Endothelial cell of umbilical vein (primary cell): ENCODE data around the gene APOBEC3A. TPM values are rescaled to one million over a fixed set of nuclear protein-coding genes. Genes with fewer than 3 reads are reported as not detected.

Source experiments
- BruUV-seq: library from RNA; stranded (reverse); fragments of 400-500 nt; replicated peaks from 2 replicates; lab custom pipeline; 2021; lab: Mats Ljungman, UMichigan
- CTCF ChIA-PET: fragments of 300-600, 350-600 bp; sonication (Branson Sonifier 250); formaldehyde crosslinking; loops from one replicate; lab custom pipeline; 2021; ENCODE audit warnings: antibody characterized with exemption, inconsistent platforms; lab: Charles Lee
- POLR2A ChIA-PET: fragments of 300-600, 350-600 bp; sonication (Branson Sonifier 250); formaldehyde crosslinking; loops from one replicate; lab custom pipeline; 2021; ENCODE audit warnings: antibody characterized with exemption, inconsistent platforms; lab: Charles Lee
- DNase-seq: peaks from one replicate; pipeline ENCODE4 v3.0.0-alpha.2; 2011; ENCODE audit warnings: low read depth, low spot score
- FAIRE-seq: peaks from 2 replicates; lab custom pipeline; 2011; peaks lifted over from hg19 to GRCh38; lab: Jason Lieb, UNC
- H2AFZ ChIP-seq: 2 replicates; pipeline ENCODE4 v1.6.0; 2012; ENCODE audit warnings: low read depth, low read length, control low read depth, inconsistent platforms
- H3K27ac ChIP-seq: 2 replicates; pipeline ENCODE4 v1.5.1; 2011; ENCODE audit warnings: low read depth, mild to moderate bottlenecking, control low read depth, low read length, moderate library complexity; ENCODE audit not compliant: insufficient read depth
- H3K27me3 ChIP-seq, 2 experiments: 2 replicates each; pipeline versions ENCODE4 v1.6.0 to v1.6.1; 2011; ENCODE audit warnings: low read length in 2 of 2, mixed read lengths in 1 of 2; ENCODE audit not compliant: control insufficient read depth in 2 of 2, insufficient read depth in 2 of 2
- H3K36me3 ChIP-seq, 2 experiments: 2 replicates in 1 of 2; 3 replicates in 1 of 2; pipeline ENCODE4 v1.5.1; 2011; ENCODE audit warnings: low read length in 2 of 2, mild to moderate bottlenecking in 1 of 2, moderate library complexity in 1 of 2; ENCODE audit not compliant: control insufficient read depth in 2 of 2, insufficient read depth in 2 of 2; ENCODE audit errors: extremely low read depth in 1 of 2
- H3K4me1 ChIP-seq: 3 replicates; pipeline ENCODE4 v1.5.1; 2011; ENCODE audit warnings: mild to moderate bottlenecking, low read length; ENCODE audit not compliant: control insufficient read depth, insufficient read depth; ENCODE audit errors: extremely low read depth
- H3K4me2 ChIP-seq: 2 replicates; pipeline ENCODE4 v1.6.1; 2011; ENCODE audit warnings: low read length, control low read depth, mixed read lengths; ENCODE audit not compliant: insufficient read depth
- H3K4me3 ChIP-seq, 3 experiments: fragments of 200-600 bp in 1 of 3; sonication (generic), shearing (Covaris generic) in 1 of 3; replicated peaks in 1 of 3; 2 replicates each; pipeline ENCODE4 v1.5.1; 2011 to 2016; ENCODE audit warnings: control low read depth in 3 of 3, low read length in 3 of 3, mild to moderate bottlenecking in 2 of 3, inconsistent platforms in 1 of 3, low read depth in 1 of 3, moderate library complexity in 1 of 3; ENCODE audit not compliant: insufficient read depth in 1 of 3
- H3K79me2 ChIP-seq: 2 replicates; pipeline ENCODE4 v1.6.0; 2012; ENCODE audit warnings: low read length, inconsistent platforms; ENCODE audit not compliant: control insufficient read depth, insufficient read depth
- H3K9ac ChIP-seq: replicated peaks from 2 replicates; pipeline ENCODE3; 2011; ENCODE audit warnings: low read length, control low read depth; ENCODE audit not compliant: insufficient read depth; ENCODE audit errors: extremely low read depth
- H3K9me1 ChIP-seq: replicated peaks from 3 replicates; pipeline ENCODE4 v1.6.0; 2011; ENCODE audit warnings: mild to moderate bottlenecking, low read length; ENCODE audit not compliant: control insufficient read depth, insufficient read depth; ENCODE audit errors: extremely low read depth
- H3K9me3 ChIP-seq: replicated peaks from 2 replicates; pipeline ENCODE4 v1.5.1; 2012; ENCODE audit warnings: low read length, inconsistent platforms; ENCODE audit not compliant: control insufficient read depth, insufficient read depth
- H4K20me1 ChIP-seq: replicated peaks from 2 replicates; pipeline ENCODE3; 2011; ENCODE audit warnings: mild to moderate bottlenecking, low read length; ENCODE audit not compliant: control insufficient read depth, insufficient read depth; ENCODE audit errors: extremely low read depth
- EZH2 ChIP-seq: IDR thresholded peaks from 2 replicates; pipeline ENCODE4 v1.6.1; 2012; ENCODE audit warnings: borderline replicate concordance, low read depth, mild to moderate bottlenecking, moderate library complexity, low read length, inconsistent platforms; ENCODE audit not compliant: severe bottlenecking
- FOS ChIP-seq: IDR thresholded peaks from 2 replicates; pipeline ENCODE4 v1.6.1; 2011; ENCODE audit warnings: mild to moderate bottlenecking, low read length, moderate library complexity, borderline replicate concordance; ENCODE audit not compliant: insufficient read depth
- GATA2 ChIP-seq: IDR thresholded peaks from 2 replicates; pipeline ENCODE4 v1.7.0; 2011; ENCODE audit warnings: low read depth, mild to moderate bottlenecking, moderate library complexity, mixed read lengths, low read length; ENCODE audit not compliant: insufficient read length, insufficient read depth
- JUN ChIP-seq: IDR thresholded peaks from 2 replicates; pipeline ENCODE4 v1.6.1; 2011; ENCODE audit warnings: borderline replicate concordance, low read depth; ENCODE audit not compliant: insufficient read length, insufficient read depth
- MYC ChIP-seq: IDR thresholded peaks from one replicate; pipeline ENCODE4 v1.6.1; 2011; ENCODE audit warnings: mild to moderate bottlenecking, low read depth, low read length
- POLR2A ChIP-seq: IDR thresholded peaks from 2 replicates; pipeline ENCODE4 v1.6.1; 2012; ENCODE audit warnings: low read depth, mild to moderate bottlenecking, control low read depth, low read length
- POLR2AphosphoS5 ChIP-seq: IDR thresholded peaks from 2 replicates; pipeline ENCODE4 v1.6.1; 2012; ENCODE audit warnings: low read depth, mild to moderate bottlenecking, control low read depth, low read length, moderate library complexity; ENCODE audit not compliant: insufficient read depth
- dilution Hi-C: fragments of 300-500 bp; cut with MboI; formaldehyde crosslinking; loops from one replicate; pipeline ENCODE4 v1.15.0; 2019; ENCODE audit warnings: low sequenced_read_pairs; ENCODE audit not compliant: extremely low pct_ligation_motif_present
- intact Hi-C: fragments of 100-400 bp; cut with micrococcal nuclease; formaldehyde crosslinking; loops from one replicate; pipeline ENCODE4 v1.10.0; 2022
- polyA plus RNA-seq, 4 experiments: library from polyadenylated mRNA; depleted of rRNA in 3 of 4; stranded (reverse) in 3 of 4; unstranded in 1 of 4; fragments of >200 nt; gene quantifications; 2 replicates each; pipeline versions ENCODE4 v1.2.1 to v1.2.3, GENCODE V29; 2011 to 2012; ENCODE audit warnings: missing spikeins in 1 of 4
- total RNA-seq: library from RNA; stranded (reverse); gene quantifications from 2 replicates; pipeline ENCODE4 v1.2.3, GENCODE V29; 2021
- TF ChIP-seq, protein P1 (sequence below), 2 donors: IDR thresholded peaks; 1 replicate in 1 of 2; 2 replicates in 1 of 2; pipeline ENCODE4 v1.5.1; 2011; ENCODE audit warnings: low read length in 2 of 2, mild to moderate bottlenecking in 2 of 2, moderate library complexity in 2 of 2, control low read depth in 1 of 2, inconsistent platforms in 1 of 2, low read depth in 1 of 2; ENCODE audit not compliant: insufficient read depth in 1 of 2; ENCODE audit errors: extremely low read depth in 1 of 2
- TF ChIP-seq, protein P2 (sequence below): IDR thresholded peaks from 2 replicates; pipeline ENCODE4 v1.6.1; 2011; ENCODE audit not compliant: insufficient read depth, insufficient read length

The APOBEC3A gene
- total and polyA plus RNA-seq, 2 donors (not counting 3 experiments of a cell fraction or from before 2014, with no cell fraction given) = not detected

DNA sequence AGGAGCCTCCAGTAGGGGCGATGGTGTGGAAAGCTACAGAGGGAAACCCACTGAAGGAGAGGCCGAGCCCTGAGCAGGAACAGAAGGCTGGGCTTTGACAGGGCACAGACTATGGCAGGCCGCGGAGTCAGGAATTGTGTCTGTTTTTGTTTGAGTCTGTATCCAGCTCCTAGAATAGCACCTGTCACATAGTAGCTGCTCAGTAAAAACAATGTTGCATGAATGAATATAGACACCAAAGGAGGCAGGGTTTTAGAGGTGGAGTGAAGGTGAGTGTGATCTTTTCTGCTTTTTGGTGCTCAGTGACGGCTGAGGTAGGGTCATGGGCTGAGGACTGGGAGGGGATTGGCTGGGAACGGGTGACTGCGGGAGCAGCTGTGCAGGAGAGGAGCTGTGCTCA, 18.5 kb upstream of the APOBEC3A start:
- no peaks in the 10 kb centered on the region for H3K4me1 ChIP-seq
- TF ChIP-seq, protein P1, sequence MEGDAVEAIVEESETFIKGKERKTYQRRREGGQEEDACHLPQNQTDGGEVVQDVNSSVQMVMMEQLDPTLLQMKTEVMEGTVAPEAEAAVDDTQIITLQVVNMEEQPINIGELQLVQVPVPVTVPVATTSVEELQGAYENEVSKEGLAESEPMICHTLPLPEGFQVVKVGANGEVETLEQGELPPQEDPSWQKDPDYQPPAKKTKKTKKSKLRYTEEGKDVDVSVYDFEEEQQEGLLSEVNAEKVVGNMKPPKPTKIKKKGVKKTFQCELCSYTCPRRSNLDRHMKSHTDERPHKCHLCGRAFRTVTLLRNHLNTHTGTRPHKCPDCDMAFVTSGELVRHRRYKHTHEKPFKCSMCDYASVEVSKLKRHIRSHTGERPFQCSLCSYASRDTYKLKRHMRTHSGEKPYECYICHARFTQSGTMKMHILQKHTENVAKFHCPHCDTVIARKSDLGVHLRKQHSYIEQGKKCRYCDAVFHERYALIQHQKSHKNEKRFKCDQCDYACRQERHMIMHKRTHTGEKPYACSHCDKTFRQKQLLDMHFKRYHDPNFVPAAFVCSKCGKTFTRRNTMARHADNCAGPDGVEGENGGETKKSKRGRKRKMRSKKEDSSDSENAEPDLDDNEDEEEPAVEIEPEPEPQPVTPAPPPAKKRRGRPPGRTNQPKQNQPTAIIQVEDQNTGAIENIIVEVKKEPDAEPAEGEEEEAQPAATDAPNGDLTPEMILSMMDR (IDR thresholded peaks at IDR 0.05; ENCODE audit: extremely low read depth in 1 of 2, insufficient read depth in 1 of 2, low read depth in 1 of 2, low read length in 2 of 2) = no peak
- TF ChIP-seq FOS (no peak), EZH2 (no peak), POLR2A (no peak), MYC (no peak), JUN (no peak), POLR2AphosphoS5 (no peak), GATA2 (no peak)
- TF ChIP-seq, protein P2, sequence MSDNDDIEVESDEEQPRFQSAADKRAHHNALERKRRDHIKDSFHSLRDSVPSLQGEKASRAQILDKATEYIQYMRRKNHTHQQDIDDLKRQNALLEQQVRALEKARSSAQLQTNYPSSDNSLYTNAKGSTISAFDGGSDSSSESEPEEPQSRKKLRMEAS = no peak
- H3K36me3 ChIP-seq = no peaks in the 10 kb centered on the region
- no peaks in the 10 kb centered on the region for H3K9me3 ChIP-seq
- no peak overlapping the region for H3K9ac ChIP-seq
- no peaks in the 10 kb centered on the region for H3K9me1 ChIP-seq
- no peak overlapping the region for H3K4me2 ChIP-seq
- H3K79me2 ChIP-seq = no peaks in the 10 kb centered on the region
- peaks cover 2 to 3% of the 10 kb centered on the region in 2 experiments for H3K27me3 ChIP-seq
- DNase-seq (no peak), FAIRE-seq (no peak)
- CTCF ChIA-PET = interaction anchor here (0.9 to 2.9 kb wide), 4 partner anchors 12 to 170 kb away, joined by 3 to 15 read pairs (median 4); no protein-coding TSS in a partner anchor
- POLR2A ChIA-PET = no interaction called here
- no peak overlapping the region for H3K4me3 ChIP-seq
- no peaks in the 10 kb centered on the region for H4K20me1 ChIP-seq
- dilution Hi-C loops = no loop called here
- H2AFZ ChIP-seq = no peak overlapping the region
- no TSS peak for BruUV-seq
- intact Hi-C loops = no loop called here
- H3K27ac ChIP-seq = no peak overlapping the region
